K562 (cell line): ENCODE data around the gene BTG2. TPM values are rescaled to one million over a fixed set of nuclear protein-coding genes. Genes with fewer than 3 reads are reported as not detected.
A peak's percentile ranks its signal among the peaks of the same experiment; 100 is the strongest.

ENCODE experiments used
- GTF2F1 ChIP-seq: IDR thresholded peaks from 2 replicates; pipeline ENCODE4 v1.6.1; 2011; ENCODE audit warnings: low read depth, low read length, improper control_type of control experiment
- STAG1 ChIP-seq: sonication (generic); formaldehyde crosslinking; IDR thresholded peaks from 2 replicates; pipeline ENCODE4 v1.5.0; 2020; ENCODE audit warnings: missing genetic modification reagents, borderline replicate concordance
- ZNF311 ChIP-seq: fragments of 250-450 bp; sonication (Bioruptor Pico); IDR thresholded peaks from 2 replicates; pipeline ENCODE4 v1.4.0; 2020; ENCODE audit warnings: mild to moderate bottlenecking, moderate library complexity
- polyA plus RNA-seq, 8 experiments: library from polyadenylated mRNA; depleted of rRNA in 4 of 8; stranded (reverse) in 5 of 8; unstranded in 3 of 8; fragments of >200 nt; fragmentation: Nextera tagmentation in 2 of 8; fragmentation: Illumina TruSeq in 1 of 8; extraction: Ambion mirVana in 2 of 8; extraction: Trizol in 1 of 8; gene quantifications; 2 replicates each; pipeline versions ENCODE4 v1.2.1 to v1.2.3, GENCODE V29; 2011 to 2014; ENCODE audit warnings: inconsistent platforms in 1 of 8, missing spikeins in 1 of 8
- total RNA-seq, 7 experiments: library from RNA; depleted of rRNA in 6 of 7; stranded (reverse); fragments of >200 nt in 6 of 7; fragmentation: Illumina TruSeq in 2 of 7; extraction: Trizol in 2 of 7; gene quantifications; 2 replicates each; pipeline versions ENCODE4 v1.2.1 to v1.2.3, GENCODE V29; 2011 to 2021; ENCODE audit warnings: low replicate concordance in 1 of 7
- TF ChIP-seq, protein P1 (sequence below): fragments of 200-600 bp; sonication (generic); IDR thresholded peaks from one replicate; pipeline ENCODE4 v1.6.1; 2012; ENCODE audit warnings: mild to moderate bottlenecking, low read depth, low read length, inconsistent platforms
- TF ChIP-seq, protein P2 (sequence below), 2 experiments: fragments of 450-650 bp; IDR thresholded peaks; 2 replicates each; pipeline ENCODE4 v1.6.1; 2016
- TF ChIP-seq, protein P3 (sequence below): sonication (generic); formaldehyde crosslinking; IDR thresholded peaks from 2 replicates; pipeline ENCODE4 v1.8.0; 2022; ENCODE audit warnings: mild to moderate bottlenecking, missing genetic modification reagents
- TF ChIP-seq, protein P4 (sequence below): fragments of 450-650 bp; IDR thresholded peaks from 2 replicates; pipeline ENCODE4 v1.6.1; 2014; ENCODE audit warnings: low read depth, mild to moderate bottlenecking, moderate library complexity, borderline replicate concordance

The BTG2 gene
- total and polyA plus RNA-seq, 9 of the 15 experiments (the other 6 are each of a cell fraction or from before 2014, with no cell fraction given) = 2.3 to 41.9 (median 8.7) TPM

DNA sequence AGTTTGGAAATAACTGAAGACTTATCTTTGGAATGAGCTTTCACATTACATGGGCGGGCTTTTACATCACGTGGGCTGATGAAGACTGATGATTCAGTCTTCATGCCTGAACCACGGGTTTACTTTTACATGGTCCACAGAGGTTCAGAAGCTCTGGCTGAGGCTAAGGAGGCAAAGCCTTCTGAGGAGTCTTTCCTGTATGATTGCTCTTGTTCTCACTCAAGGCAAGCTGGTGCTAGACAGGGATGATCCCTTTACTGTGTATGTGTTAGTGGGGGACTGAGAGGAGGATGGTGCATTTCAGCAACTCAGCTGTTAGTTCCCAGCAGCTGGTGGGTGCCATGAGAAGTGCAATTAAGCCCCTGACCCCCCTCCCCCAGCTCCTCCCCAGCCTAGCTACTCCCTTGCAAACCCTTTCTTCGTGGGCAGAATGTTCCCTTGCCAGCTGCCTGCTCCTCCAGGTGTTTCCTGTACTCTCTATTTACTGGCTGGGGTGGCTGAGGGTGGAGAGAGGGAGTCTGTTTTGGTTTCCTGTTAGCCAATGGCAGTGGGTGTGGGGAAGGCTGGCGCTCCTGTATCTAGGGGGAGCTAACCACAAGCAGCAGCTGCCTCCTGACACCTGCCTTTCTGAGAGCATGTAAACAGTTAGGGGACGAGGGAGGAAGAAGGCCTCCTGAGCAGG, 15.4 kb downstream of the BTG2 start (continued):
- TF ChIP-seq, protein P1, sequence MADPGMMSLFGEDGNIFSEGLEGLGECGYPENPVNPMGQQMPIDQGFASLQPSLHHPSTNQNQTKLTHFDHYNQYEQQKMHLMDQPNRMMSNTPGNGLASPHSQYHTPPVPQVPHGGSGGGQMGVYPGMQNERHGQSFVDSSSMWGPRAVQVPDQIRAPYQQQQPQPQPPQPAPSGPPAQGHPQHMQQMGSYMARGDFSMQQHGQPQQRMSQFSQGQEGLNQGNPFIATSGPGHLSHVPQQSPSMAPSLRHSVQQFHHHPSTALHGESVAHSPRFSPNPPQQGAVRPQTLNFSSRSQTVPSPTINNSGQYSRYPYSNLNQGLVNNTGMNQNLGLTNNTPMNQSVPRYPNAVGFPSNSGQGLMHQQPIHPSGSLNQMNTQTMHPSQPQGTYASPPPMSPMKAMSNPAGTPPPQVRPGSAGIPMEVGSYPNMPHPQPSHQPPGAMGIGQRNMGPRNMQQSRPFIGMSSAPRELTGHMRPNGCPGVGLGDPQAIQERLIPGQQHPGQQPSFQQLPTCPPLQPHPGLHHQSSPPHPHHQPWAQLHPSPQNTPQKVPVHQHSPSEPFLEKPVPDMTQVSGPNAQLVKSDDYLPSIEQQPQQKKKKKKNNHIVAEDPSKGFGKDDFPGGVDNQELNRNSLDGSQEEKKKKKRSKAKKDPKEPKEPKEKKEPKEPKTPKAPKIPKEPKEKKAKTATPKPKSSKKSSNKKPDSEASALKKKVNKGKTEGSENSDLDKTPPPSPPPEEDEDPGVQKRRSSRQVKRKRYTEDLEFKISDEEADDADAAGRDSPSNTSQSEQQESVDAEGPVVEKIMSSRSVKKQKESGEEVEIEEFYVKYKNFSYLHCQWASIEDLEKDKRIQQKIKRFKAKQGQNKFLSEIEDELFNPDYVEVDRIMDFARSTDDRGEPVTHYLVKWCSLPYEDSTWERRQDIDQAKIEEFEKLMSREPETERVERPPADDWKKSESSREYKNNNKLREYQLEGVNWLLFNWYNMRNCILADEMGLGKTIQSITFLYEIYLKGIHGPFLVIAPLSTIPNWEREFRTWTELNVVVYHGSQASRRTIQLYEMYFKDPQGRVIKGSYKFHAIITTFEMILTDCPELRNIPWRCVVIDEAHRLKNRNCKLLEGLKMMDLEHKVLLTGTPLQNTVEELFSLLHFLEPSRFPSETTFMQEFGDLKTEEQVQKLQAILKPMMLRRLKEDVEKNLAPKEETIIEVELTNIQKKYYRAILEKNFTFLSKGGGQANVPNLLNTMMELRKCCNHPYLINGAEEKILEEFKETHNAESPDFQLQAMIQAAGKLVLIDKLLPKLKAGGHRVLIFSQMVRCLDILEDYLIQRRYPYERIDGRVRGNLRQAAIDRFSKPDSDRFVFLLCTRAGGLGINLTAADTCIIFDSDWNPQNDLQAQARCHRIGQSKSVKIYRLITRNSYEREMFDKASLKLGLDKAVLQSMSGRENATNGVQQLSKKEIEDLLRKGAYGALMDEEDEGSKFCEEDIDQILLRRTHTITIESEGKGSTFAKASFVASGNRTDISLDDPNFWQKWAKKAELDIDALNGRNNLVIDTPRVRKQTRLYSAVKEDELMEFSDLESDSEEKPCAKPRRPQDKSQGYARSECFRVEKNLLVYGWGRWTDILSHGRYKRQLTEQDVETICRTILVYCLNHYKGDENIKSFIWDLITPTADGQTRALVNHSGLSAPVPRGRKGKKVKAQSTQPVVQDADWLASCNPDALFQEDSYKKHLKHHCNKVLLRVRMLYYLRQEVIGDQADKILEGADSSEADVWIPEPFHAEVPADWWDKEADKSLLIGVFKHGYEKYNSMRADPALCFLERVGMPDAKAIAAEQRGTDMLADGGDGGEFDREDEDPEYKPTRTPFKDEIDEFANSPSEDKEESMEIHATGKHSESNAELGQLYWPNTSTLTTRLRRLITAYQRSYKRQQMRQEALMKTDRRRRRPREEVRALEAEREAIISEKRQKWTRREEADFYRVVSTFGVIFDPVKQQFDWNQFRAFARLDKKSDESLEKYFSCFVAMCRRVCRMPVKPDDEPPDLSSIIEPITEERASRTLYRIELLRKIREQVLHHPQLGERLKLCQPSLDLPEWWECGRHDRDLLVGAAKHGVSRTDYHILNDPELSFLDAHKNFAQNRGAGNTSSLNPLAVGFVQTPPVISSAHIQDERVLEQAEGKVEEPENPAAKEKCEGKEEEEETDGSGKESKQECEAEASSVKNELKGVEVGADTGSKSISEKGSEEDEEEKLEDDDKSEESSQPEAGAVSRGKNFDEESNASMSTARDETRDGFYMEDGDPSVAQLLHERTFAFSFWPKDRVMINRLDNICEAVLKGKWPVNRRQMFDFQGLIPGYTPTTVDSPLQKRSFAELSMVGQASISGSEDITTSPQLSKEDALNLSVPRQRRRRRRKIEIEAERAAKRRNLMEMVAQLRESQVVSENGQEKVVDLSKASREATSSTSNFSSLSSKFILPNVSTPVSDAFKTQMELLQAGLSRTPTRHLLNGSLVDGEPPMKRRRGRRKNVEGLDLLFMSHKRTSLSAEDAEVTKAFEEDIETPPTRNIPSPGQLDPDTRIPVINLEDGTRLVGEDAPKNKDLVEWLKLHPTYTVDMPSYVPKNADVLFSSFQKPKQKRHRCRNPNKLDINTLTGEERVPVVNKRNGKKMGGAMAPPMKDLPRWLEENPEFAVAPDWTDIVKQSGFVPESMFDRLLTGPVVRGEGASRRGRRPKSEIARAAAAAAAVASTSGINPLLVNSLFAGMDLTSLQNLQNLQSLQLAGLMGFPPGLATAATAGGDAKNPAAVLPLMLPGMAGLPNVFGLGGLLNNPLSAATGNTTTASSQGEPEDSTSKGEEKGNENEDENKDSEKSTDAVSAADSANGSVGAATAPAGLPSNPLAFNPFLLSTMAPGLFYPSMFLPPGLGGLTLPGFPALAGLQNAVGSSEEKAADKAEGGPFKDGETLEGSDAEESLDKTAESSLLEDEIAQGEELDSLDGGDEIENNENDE = no peak
- TF ChIP-seq GTF2F1 (no peak), ZNF311 (CRISPR knock-in tag) (no peak), STAG1 (CRISPR knock-in tag) (no peak)
- TF ChIP-seq, protein P2, sequence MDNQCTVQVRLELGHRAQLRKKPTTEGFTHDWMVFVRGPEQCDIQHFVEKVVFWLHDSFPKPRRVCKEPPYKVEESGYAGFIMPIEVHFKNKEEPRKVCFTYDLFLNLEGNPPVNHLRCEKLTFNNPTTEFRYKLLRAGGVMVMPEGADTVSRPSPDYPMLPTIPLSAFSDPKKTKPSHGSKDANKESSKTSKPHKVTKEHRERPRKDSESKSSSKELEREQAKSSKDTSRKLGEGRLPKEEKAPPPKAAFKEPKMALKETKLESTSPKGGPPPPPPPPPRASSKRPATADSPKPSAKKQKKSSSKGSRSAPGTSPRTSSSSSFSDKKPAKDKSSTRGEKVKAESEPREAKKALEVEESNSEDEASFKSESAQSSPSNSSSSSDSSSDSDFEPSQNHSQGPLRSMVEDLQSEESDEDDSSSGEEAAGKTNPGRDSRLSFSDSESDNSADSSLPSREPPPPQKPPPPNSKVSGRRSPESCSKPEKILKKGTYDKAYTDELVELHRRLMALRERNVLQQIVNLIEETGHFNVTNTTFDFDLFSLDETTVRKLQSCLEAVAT (IDR thresholded peaks at IDR 0.05) = peak in 1 of 2 experiments; percentile 37; a peak in 1 of 4 replicates
- TF ChIP-seq, protein P3, sequence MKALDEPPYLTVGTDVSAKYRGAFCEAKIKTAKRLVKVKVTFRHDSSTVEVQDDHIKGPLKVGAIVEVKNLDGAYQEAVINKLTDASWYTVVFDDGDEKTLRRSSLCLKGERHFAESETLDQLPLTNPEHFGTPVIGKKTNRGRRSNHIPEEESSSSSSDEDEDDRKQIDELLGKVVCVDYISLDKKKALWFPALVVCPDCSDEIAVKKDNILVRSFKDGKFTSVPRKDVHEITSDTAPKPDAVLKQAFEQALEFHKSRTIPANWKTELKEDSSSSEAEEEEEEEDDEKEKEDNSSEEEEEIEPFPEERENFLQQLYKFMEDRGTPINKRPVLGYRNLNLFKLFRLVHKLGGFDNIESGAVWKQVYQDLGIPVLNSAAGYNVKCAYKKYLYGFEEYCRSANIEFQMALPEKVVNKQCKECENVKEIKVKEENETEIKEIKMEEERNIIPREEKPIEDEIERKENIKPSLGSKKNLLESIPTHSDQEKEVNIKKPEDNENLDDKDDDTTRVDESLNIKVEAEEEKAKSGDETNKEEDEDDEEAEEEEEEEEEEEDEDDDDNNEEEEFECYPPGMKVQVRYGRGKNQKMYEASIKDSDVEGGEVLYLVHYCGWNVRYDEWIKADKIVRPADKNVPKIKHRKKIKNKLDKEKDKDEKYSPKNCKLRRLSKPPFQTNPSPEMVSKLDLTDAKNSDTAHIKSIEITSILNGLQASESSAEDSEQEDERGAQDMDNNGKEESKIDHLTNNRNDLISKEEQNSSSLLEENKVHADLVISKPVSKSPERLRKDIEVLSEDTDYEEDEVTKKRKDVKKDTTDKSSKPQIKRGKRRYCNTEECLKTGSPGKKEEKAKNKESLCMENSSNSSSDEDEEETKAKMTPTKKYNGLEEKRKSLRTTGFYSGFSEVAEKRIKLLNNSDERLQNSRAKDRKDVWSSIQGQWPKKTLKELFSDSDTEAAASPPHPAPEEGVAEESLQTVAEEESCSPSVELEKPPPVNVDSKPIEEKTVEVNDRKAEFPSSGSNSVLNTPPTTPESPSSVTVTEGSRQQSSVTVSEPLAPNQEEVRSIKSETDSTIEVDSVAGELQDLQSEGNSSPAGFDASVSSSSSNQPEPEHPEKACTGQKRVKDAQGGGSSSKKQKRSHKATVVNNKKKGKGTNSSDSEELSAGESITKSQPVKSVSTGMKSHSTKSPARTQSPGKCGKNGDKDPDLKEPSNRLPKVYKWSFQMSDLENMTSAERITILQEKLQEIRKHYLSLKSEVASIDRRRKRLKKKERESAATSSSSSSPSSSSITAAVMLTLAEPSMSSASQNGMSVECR (CRISPR knock-in tag) = no peak
- TF ChIP-seq, protein P4, sequence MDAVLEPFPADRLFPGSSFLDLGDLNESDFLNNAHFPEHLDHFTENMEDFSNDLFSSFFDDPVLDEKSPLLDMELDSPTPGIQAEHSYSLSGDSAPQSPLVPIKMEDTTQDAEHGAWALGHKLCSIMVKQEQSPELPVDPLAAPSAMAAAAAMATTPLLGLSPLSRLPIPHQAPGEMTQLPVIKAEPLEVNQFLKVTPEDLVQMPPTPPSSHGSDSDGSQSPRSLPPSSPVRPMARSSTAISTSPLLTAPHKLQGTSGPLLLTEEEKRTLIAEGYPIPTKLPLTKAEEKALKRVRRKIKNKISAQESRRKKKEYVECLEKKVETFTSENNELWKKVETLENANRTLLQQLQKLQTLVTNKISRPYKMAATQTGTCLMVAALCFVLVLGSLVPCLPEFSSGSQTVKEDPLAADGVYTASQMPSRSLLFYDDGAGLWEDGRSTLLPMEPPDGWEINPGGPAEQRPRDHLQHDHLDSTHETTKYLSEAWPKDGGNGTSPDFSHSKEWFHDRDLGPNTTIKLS = no peak
